Measurements from ENCODE around the gene KLHDC2. TPM values are rescaled to one million over a fixed set of nuclear protein-coding genes. Genes with fewer than 3 reads are reported as not detected.

KLHDC2 gene
- polyA plus RNA-seq, 1 donor (not counting 4 experiments of a cell fraction or from before 2014, with no cell fraction given), result 34.0 TPM

GRCh38 chr14:49786315-49786714, 18.4 kb downstream of the KLHDC2 start:
- H4K20me1 ChIP-seq (ENCODE audit: control insufficient read depth, extremely low read depth, insufficient read depth, low read length), result no peaks in the 10 kb centered on the region
- peaks cover 22% of the 10 kb centered on the region in 2 experiments for H3K36me3 ChIP-seq (ENCODE audit: control insufficient read depth in 2 of 2, extremely low read depth in 1 of 2, insufficient read depth in 2 of 2, low read length in 2 of 2)
- H3K9ac ChIP-seq (ENCODE audit: control insufficient read depth, extremely low read depth, insufficient read depth, low read length), result no peak overlapping the region
- no peaks in the 10 kb centered on the region for H3K4me1 ChIP-seq (ENCODE audit: control insufficient read depth, extremely low read depth, insufficient read depth, low read length)
- TF ChIP-seq, protein P1, sequence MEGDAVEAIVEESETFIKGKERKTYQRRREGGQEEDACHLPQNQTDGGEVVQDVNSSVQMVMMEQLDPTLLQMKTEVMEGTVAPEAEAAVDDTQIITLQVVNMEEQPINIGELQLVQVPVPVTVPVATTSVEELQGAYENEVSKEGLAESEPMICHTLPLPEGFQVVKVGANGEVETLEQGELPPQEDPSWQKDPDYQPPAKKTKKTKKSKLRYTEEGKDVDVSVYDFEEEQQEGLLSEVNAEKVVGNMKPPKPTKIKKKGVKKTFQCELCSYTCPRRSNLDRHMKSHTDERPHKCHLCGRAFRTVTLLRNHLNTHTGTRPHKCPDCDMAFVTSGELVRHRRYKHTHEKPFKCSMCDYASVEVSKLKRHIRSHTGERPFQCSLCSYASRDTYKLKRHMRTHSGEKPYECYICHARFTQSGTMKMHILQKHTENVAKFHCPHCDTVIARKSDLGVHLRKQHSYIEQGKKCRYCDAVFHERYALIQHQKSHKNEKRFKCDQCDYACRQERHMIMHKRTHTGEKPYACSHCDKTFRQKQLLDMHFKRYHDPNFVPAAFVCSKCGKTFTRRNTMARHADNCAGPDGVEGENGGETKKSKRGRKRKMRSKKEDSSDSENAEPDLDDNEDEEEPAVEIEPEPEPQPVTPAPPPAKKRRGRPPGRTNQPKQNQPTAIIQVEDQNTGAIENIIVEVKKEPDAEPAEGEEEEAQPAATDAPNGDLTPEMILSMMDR (optimal IDR thresholded peaks at IDR 0.05 in 1 of 3, IDR thresholded peaks at IDR 0.05 in 1 of 3, conservative IDR thresholded peaks at IDR 0.05 in 1 of 3; ENCODE audit: extremely low read depth in 1 of 3, insufficient read depth in 2 of 3, low read length in 3 of 3), result no peak
- TF ChIP-seq EZH2 (IDR thresholded peaks at IDR 0.05; ENCODE audit: low read length), result no peak
- no peak overlapping the region for H3K4me2 ChIP-seq (ENCODE audit: control insufficient read depth, extremely low read depth, insufficient read depth, low read depth, low read length)
- no peak overlapping the region for H2AFZ ChIP-seq (ENCODE audit: control insufficient read depth, low read length)
- FAIRE-seq, result no peak
- DNase-seq (ENCODE audit: low read depth, low spot score), result no peak
- H3K9me3 ChIP-seq (ENCODE audit: control insufficient read depth, low read depth, low read length), result no peaks in the 10 kb centered on the region
- H3K4me3 ChIP-seq (ENCODE audit: control insufficient read depth in 2 of 3, extremely low read depth in 1 of 3, insufficient read depth in 2 of 3, low read depth in 1 of 3, low read length in 3 of 3), result no peak overlapping the region
- H3K27me3 ChIP-seq (ENCODE audit: control insufficient read depth, extremely low read depth, insufficient read depth, low read length), result no peaks in the 10 kb centered on the region
- no peaks in the 10 kb centered on the region for H3K79me2 ChIP-seq (ENCODE audit: control insufficient read depth, insufficient read depth, low read length)
- no peaks in the 10 kb centered on the region for H3K9me1 ChIP-seq (ENCODE audit: control insufficient read depth, extremely low read depth, insufficient read depth, low read length)
- H3K27ac ChIP-seq (ENCODE audit: control insufficient read depth, insufficient read depth, low read length), result no peak overlapping the region
- dilution Hi-C loops (cut with MboI; ENCODE audit: extremely low pct_ligation_motif_present, low sequenced_read_pairs), result no loop called here

- no peak overlapping the region for H3K27ac ChIP-seq (ENCODE audit: control insufficient read depth, insufficient read depth, low read length)
- no peaks in the 10 kb centered on the region for H4K20me1 ChIP-seq (ENCODE audit: control insufficient read depth, extremely low read depth, insufficient read depth, low read length)
- TF ChIP-seq, protein P1 (optimal IDR thresholded peaks at IDR 0.05 in 1 of 3, IDR thresholded peaks at IDR 0.05 in 1 of 3, conservative IDR thresholded peaks at IDR 0.05 in 1 of 3; ENCODE audit: extremely low read depth in 1 of 3, insufficient read depth in 2 of 3, low read length in 3 of 3), result no peak
- no peak for TF ChIP-seq EZH2 (IDR thresholded peaks at IDR 0.05; ENCODE audit: low read length)
- H3K9ac ChIP-seq (ENCODE audit: control insufficient read depth, extremely low read depth, insufficient read depth, low read length), result no peak overlapping the region
- H3K79me2 ChIP-seq (ENCODE audit: control insufficient read depth, insufficient read depth, low read length), result no peaks in the 10 kb centered on the region
- no peaks in the 10 kb centered on the region for H3K9me1 ChIP-seq (ENCODE audit: control insufficient read depth, extremely low read depth, insufficient read depth, low read length)
- H3K27me3 ChIP-seq (ENCODE audit: control insufficient read depth, extremely low read depth, insufficient read depth, low read length), result no peaks in the 10 kb centered on the region
- no peak overlapping the region for H2AFZ ChIP-seq (ENCODE audit: control insufficient read depth, low read length)
- no peak for FAIRE-seq
- DNase-seq (ENCODE audit: low read depth, low spot score), result no peak
- H3K4me1 ChIP-seq (ENCODE audit: control insufficient read depth, extremely low read depth, insufficient read depth, low read length), result no peaks in the 10 kb centered on the region
- H3K9me3 ChIP-seq (ENCODE audit: control insufficient read depth, low read depth, low read length), result no peaks in the 10 kb centered on the region
- H3K4me3 ChIP-seq (ENCODE audit: control insufficient read depth in 2 of 3, extremely low read depth in 1 of 3, insufficient read depth in 2 of 3, low read depth in 1 of 3, low read length in 3 of 3), result no peak overlapping the region
- H3K4me2 ChIP-seq (ENCODE audit: control insufficient read depth, extremely low read depth, insufficient read depth, low read depth, low read length), result no peak overlapping the region
- H3K36me3 ChIP-seq (ENCODE audit: control insufficient read depth in 2 of 2, extremely low read depth in 1 of 2, insufficient read depth in 2 of 2, low read length in 2 of 2), result peaks cover 14 to 34% of the 10 kb centered on the region in 2 experiments
- dilution Hi-C loops (cut with MboI; ENCODE audit: extremely low pct_ligation_motif_present, low sequenced_read_pairs), result no loop called here
Measured at GRCh38 chr14:49792618-49793017, 24.7 kb downstream of the KLHDC2 start.
